ENCODE data around the gene FAM114A2. TPM values are rescaled to one million over a fixed set of nuclear protein-coding genes. Genes with fewer than 3 reads are reported as not detected.
A peak's percentile ranks its signal among the peaks of the same experiment; 100 is the strongest.
"Not testable (repeated sequence)": the region's sequence is repeated elsewhere in the genome, so short reads cannot be mapped to it uniquely, and the experiment has no call there.

The FAM114A2 gene
- total and polyA plus RNA-seq, 8 donors: 4.9 to 25.9 (median 11.2) TPM

GRCh38 chr5:154077696-154078095, 39.0 kb upstream of the FAM114A2 start:
- H3K36me3 ChIP-seq: no peaks in the 10 kb centered on the region
- H3K4me3 ChIP-seq: no peak overlapping the region
- TF ChIP-seq POLR2A (IDR thresholded peaks at IDR 0.05): no peak
- TF ChIP-seq EP300 (IDR thresholded peaks at IDR 0.05): no peak
- TF ChIP-seq POLR2AphosphoS5 (IDR thresholded peaks at IDR 0.05): peak in 2 of 3 donors; percentile 46 to 88
- H3K27ac ChIP-seq: peak overlapping the region in 3 of 5 donors; percentile 19 to 50 (median 50)
- intact Hi-C loops (cut with DNase I; ENCODE audit: low total_unique reads): no loop called here
- H3K4me1 ChIP-seq: peaks cover 13 to 26% (median 23%) of the 10 kb centered on the region in 4 donors
- no peaks in the 10 kb centered on the region for H3K9me3 ChIP-seq
- WGBS, 5 donors: 10 to 35% (median 18%) methylated on average over 1 of the region's 1 CpG
- DNase-seq: peak; percentile 44 to 67
- no peaks in the 10 kb centered on the region for H3K27me3 ChIP-seq

- intact Hi-C loops (cut with DNase I; ENCODE audit: low total_unique reads): no loop called here
- 79 to 92% (median 88%) methylated on average over 5 of the region's 5 CpGs for WGBS, 5 donors
Observed at GRCh38 chr5:154076240-154076922, 37.7 kb upstream of the FAM114A2 start.

GRCh38 chr5:154072414-154073171, 33.9 kb upstream of the FAM114A2 start:
- TF ChIP-seq CTCF (IDR thresholded peaks at IDR 0.05) (peak in 5 of 7 experiments; percentile 83 to 95 (median 88)), EP300 (IDR thresholded peaks at IDR 0.05) (no peak), POLR2AphosphoS5 (IDR thresholded peaks at IDR 0.05) (peak in 1 of 3 donors; percentile 59)
- no peaks in the 10 kb centered on the region for H3K36me3 ChIP-seq
- peak; percentile 89 to 93 for DNase-seq
- no peak overlapping the region for H3K4me3 ChIP-seq
- H3K9me3 ChIP-seq: no peaks in the 10 kb centered on the region
- intact Hi-C loops (cut with DNase I; ENCODE audit: low total_unique reads): loop anchor here (5.0 kb wide), 2 partner anchors 105 to 330 kb away; no protein-coding TSS in a partner anchor
- no peaks in the 10 kb centered on the region for H3K27me3 ChIP-seq
- WGBS, 5 donors: 15 to 27% (median 24%) methylated on average over 18 of the region's 18 CpGs
- peaks cover 4 to 19% (median 17%) of the 10 kb centered on the region in 4 donors for H3K4me1 ChIP-seq
- no peak overlapping the region for H3K27ac ChIP-seq

More at GRCh38 chr5:154076240-154076922, 37.7 kb upstream of the FAM114A2 start:
- no peaks in the 10 kb centered on the region for H3K27me3 ChIP-seq
- no peak overlapping the region for H3K27ac ChIP-seq
- DNase-seq: no peak
- no peaks in the 10 kb centered on the region for H3K9me3 ChIP-seq
- no peak for TF ChIP-seq POLR2AphosphoS5 (IDR thresholded peaks at IDR 0.05)
- TF ChIP-seq CTCF (IDR thresholded peaks at IDR 0.05): no peak
- H3K4me1 ChIP-seq: peaks cover 13 to 34% (median 32%) of the 10 kb centered on the region in 4 donors
- no peaks in the 10 kb centered on the region for H3K36me3 ChIP-seq
- H3K4me3 ChIP-seq: no peak overlapping the region

GRCh38 chr5:154071799-154072413, 33.2 kb upstream of the FAM114A2 start:
- Histone ChIP-seq H3K4me3 (no peak overlapping the region), H3K27me3 (no peaks in the 10 kb centered on the region), H3K9me3 (no peaks in the 10 kb centered on the region), H3K27ac (no peak overlapping the region), H3K36me3 (no peaks in the 10 kb centered on the region), H3K4me1 (peaks cover 0 to 12% (median 11%) of the 10 kb centered on the region in 4 donors)
- intact Hi-C loops (cut with DNase I; ENCODE audit: low total_unique reads): loop anchor here (5.0 kb wide), 2 partner anchors 105 to 330 kb away; no protein-coding TSS in a partner anchor
- TF ChIP-seq EP300 (IDR thresholded peaks at IDR 0.05) (no peak), CTCF (IDR thresholded peaks at IDR 0.05) (no peak), POLR2AphosphoS5 (IDR thresholded peaks at IDR 0.05) (no peak), POLR2A (IDR thresholded peaks at IDR 0.05) (no peak)
- 43 to 53% (median 50%) methylated on average over 2 of the region's 2 CpGs for WGBS, 5 donors
- DNase-seq: no peak

- peaks cover 0 to 11% (median 10%) of the 10 kb centered on the region in 4 donors for H3K4me1 ChIP-seq
- not testable (repeated sequence) for DNase-seq, H3K27me3 ChIP-seq, H3K36me3 ChIP-seq, H3K9me3 ChIP-seq, H3K4me3 ChIP-seq, H3K27ac ChIP-seq
- 75 to 90% (median 85%) methylated on average over 5 of the region's 5 CpGs for WGBS, 5 donors
- intact Hi-C loops (cut with DNase I; ENCODE audit: low total_unique reads): loop anchor here (5.0 kb wide), 2 partner anchors 107 to 332 kb away; no protein-coding TSS in a partner anchor
Observed at GRCh38 chr5:154069854-154070253, 31.1 kb upstream of the FAM114A2 start.

Data from stomach (tissue), 9 donors.